ENCODE data around the gene PDZD2.
"Not testable (repeated sequence)": the region's sequence is repeated elsewhere in the genome, so short reads cannot be mapped to it uniquely, and the experiment has no call there.

DNA sequence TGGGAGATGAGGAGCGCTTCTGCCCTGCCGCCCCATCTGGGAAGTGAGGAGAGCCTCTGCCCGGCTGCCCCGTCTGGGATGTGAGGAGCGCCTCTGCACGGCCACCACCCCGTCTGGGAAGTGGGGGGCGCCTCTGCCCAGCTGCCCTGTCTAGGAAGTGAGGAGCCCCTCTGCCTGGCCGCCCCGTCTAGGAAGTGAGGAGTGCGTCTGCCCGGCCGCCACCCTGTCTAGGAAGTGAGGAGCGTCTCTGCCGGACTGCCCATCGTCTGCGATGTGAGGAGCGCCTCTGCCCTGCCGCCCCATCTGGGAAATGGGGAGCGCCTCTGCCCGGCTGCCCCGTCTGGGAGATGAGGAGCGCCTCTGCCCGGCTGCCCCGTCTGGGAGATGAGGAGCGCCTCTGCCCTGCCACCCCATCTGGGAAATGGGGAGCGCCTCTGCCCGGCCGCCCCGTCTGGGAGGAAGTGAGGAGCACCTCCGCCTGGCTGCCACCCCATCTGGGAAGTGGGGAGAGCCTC, 401.3 kb downstream of the PDZD2 start:
- TF ChIP-seq, protein P1, sequence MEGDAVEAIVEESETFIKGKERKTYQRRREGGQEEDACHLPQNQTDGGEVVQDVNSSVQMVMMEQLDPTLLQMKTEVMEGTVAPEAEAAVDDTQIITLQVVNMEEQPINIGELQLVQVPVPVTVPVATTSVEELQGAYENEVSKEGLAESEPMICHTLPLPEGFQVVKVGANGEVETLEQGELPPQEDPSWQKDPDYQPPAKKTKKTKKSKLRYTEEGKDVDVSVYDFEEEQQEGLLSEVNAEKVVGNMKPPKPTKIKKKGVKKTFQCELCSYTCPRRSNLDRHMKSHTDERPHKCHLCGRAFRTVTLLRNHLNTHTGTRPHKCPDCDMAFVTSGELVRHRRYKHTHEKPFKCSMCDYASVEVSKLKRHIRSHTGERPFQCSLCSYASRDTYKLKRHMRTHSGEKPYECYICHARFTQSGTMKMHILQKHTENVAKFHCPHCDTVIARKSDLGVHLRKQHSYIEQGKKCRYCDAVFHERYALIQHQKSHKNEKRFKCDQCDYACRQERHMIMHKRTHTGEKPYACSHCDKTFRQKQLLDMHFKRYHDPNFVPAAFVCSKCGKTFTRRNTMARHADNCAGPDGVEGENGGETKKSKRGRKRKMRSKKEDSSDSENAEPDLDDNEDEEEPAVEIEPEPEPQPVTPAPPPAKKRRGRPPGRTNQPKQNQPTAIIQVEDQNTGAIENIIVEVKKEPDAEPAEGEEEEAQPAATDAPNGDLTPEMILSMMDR (conservative IDR thresholded peaks at IDR 0.05): not testable (repeated sequence)
- not testable (repeated sequence) for TF ChIP-seq EZH2 (IDR thresholded peaks at IDR 0.05; ENCODE audit: low read depth)

All from PC-9 (cell line).